HG03342 (cell line): ENCODE results near the gene ATG7.
"Not testable (repeated sequence)": the region's sequence is repeated elsewhere in the genome, so short reads cannot be mapped to it uniquely, and the experiment has no call there.

Experiments
- ATAC-seq: cut with Tn5 transposase; IDR thresholded peaks from one replicate; pipeline ENCODE4 v1.9.1; 2021; ENCODE audit warnings: mild to moderate bottlenecking, moderate library complexity; ENCODE audit not compliant: unreplicated experiment

Gene ATG7

GRCh38 chr3:11498646-11499045 is 226.4 kb downstream of the ATG7 start:
- no peak for ATAC-seq

- no peak for ATAC-seq
Measured at GRCh38 chr3:11499144-11499543, 226.9 kb downstream of the ATG7 start.

DNA sequence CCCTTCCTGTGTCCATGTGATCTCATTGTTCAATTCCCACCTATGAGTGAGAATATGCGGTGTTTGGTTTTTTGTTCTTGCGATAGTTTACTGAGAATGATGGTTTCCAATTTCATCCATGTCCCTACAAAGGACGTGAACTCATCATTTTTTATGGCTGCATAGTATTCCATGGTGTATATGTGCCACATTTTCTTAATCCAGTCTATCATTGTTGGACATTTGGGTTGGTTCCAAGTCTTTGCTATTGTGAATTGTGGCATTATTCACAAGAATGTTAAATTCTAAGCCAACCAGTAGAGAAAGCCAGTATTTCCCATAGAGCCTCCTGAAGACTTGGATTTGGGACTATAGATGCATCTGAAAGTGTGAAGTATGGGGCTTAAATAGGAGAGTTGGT is 230.2 kb downstream of the ATG7 start:
- not testable (repeated sequence) for ATAC-seq

DNA sequence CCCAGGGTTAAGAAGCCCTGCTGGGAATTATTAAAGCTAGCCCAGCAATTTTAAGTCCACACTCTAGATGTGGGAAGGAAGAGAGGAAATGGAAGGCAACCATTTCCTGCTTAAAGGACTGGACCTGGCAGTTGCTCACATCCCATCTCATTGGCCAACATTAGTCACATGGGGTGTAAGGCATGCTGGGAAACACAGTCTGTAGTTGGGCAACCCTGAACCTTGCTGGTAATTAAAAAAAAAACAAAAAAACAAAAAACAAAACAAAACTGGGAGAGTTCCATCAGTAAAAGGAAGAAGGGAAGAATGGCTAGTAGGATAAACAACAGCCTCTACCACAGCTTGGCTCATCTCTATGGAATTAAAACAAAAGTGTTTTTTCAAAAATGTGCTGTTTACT is 235.5 kb downstream of the ATG7 start:
- no peak for ATAC-seq

DNA sequence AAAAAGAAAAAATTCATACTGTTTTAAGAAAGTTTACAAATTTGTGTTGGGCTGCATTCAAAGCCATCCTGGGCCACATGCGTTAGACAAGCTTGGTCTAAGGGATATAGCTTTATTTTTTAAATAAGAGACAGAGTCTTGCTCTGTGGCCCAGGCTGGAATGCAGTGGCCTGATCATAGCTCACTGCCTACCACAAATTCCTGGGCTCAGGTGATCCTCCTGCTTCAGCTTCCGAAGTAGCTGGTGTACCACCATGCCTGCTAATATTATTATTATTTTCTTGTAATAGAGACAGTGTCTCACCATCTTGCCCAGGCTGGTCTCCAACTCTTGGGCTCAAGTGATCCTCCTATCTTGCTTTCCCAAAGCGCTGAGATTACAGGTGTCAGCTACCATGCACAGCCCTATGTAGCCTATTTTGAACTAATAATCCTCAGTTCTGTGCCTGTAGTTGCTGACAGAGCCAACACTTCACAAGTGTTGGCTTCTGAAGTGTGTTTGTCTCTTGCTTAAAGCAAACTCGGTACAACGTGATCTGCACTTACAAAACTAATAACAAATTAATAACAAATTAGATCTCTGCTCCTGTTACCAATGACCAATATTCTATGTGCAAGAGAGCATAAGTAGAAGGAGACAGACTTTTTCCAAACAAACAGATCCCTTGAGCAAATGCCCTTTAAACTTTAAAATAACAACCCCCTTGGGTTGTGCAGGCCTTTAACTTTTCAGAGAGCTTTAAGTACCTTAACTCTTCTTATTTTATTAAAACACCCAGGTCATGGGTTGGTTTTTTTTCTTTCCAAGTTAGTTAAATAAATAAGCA is 236.4 kb downstream of the ATG7 start:
- no peak for ATAC-seq

GRCh38 chr3:11509173-11510000 is 237.2 kb downstream of the ATG7 start:
- no peak for ATAC-seq

- no peak for ATAC-seq
Measured at GRCh38 chr3:11510001-11510340, 237.8 kb downstream of the ATG7 start.

GRCh38 chr3:11510356-11510755 is 238.2 kb downstream of the ATG7 start:
- ATAC-seq = no peak

DNA sequence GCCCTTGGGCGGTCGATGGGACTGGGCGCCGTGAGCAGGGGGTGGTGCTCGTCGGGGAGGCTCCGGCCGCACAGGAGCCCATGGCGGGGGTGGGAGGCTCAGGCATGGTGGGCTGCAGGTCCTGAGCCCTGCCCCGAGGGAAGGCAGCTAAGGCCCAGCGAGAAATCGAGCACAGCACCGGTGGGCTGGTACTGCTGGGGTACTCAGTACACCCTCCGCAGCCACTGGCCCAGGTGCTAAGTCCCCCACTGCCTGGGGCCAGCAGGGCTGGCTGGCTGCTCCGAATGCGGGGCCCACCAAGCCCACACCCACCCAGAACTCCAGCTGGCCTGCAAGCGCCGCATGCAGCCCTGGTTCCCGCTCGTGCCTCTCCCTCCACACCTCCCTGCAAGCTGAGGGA is 239.4 kb downstream of the ATG7 start:
- ATAC-seq = not testable (repeated sequence)

DNA sequence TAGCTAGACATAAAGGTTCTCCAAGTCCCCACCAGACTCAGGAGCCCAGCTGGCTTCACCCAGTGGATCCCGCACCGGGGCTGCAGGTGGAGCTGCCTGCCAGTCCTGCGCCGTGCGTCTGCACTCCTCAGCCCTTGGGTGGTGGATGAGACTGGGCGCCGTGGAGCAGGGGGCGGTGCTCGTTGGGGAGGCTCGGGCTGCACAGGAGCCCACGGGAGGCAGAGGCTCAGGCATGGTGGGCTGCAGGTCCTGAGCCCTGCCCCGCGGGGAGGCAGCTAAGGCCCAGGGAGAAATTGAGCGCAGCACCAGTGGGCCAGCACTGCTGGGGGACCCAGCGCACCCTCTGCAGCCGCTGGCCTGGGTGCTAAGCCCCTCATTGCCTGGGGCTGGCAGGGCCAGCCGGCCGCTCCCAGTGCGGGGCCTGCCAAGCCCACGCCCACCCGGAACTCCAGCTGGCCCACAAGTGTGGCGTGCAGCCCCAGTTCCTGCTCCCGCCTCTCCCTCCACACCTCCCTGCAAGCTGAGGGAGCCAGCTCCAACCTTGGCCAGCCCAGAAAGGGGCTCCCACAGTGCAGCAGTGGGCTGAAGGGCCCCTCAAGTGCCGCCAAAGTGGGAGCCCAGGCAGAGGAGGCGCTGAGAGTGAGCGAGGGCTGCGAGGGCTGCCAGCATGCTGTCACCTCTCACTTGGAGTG is 241.1 kb downstream of the ATG7 start:
- ATAC-seq = not testable (repeated sequence)

GRCh38 chr3:11513817-11514135 is 241.6 kb downstream of the ATG7 start:
- ATAC-seq = no peak

DNA sequence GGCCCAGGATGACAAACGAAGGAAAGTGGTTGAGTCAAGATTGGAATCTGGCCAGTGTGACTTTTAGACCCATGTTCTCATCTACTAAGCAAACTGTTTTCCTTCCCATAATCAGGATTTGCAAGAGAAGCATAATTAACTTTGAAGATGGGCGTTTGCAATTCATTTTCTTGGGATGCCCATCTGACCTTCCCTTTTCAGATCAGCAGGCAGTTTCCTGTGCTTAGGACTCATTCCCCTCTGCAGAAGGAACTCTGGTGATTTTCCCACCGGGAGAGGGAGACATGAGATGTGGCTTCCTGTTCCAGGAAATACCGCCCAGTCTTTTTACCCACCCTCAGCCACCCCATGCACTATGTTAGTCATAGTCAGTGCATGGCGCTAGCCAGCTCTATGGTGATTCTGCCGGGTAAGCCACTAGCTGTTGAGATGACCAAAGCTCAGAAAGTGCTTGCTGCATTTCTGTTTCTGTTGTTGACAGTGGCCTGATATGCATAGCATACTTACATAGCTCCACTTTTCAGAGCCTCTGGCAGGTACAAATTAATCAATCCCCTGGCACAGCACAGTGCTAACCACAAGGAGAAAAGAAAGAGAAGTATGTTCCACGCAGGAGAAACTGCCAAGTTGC is 242.1 kb downstream of the ATG7 start:
- ATAC-seq = no peak

GRCh38 chr3:11517601-11518000 is 245.4 kb downstream of the ATG7 start:
- ATAC-seq = no peak

- no peak for ATAC-seq
Measured at GRCh38 chr3:11521167-11521566, 249.0 kb downstream of the ATG7 start.

DNA sequence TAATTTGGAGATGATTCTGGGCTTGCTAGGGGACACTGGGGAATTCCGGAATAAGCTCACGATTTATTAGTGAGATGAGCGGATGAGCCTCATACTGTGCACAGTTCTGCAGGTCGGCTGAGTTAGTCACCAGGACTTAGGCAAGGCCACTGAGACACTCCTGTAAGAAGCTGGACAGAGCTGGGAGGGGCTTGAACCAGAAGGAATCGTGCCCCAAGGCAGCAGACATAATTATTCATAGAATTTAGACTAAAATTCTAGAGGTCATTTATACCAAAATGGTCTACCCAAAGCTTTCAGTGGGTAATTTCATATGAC is 250.2 kb downstream of the ATG7 start:
- ATAC-seq = no peak

GRCh38 chr3:11522953-11523571 is 250.9 kb downstream of the ATG7 start:
- ATAC-seq = no peak

GRCh38 chr3:11523572-11524101 is 251.4 kb downstream of the ATG7 start:
- no peak for ATAC-seq

- not testable (repeated sequence) for ATAC-seq
Measured at GRCh38 chr3:11526121-11526520, 253.9 kb downstream of the ATG7 start.

DNA sequence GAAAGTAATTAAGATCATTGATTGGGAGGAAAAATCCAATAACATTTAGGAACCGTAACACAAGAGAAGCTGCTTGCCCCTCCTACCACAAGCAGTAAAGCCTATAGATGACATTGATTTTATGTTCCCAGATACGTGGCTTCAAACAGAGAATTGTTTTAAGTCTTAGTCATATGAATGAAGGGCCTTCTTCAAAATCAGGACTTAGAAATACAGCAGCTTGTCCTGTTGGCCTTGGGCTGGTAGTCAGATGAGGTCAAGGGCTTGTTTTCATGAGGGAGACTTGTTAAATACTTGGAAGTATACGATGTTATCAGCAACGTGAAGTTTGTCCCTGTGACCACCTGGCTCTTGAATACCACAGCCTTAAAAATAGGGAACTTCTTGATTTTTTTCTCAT is 257.1 kb downstream of the ATG7 start:
- ATAC-seq = no peak

- ATAC-seq = no peak
Measured at GRCh38 chr3:11530153-11530721, 258.0 kb downstream of the ATG7 start.
